Gastroesophageal sphincter (tissue), 3 donors: ENCODE data around the gene AGAP3.

Experiments used
- CTCF ChIP-seq, 4 experiments: fragments of 200-600 bp in 2 of 4; fragments of 450-650 bp in 2 of 4; sonication (generic) in 1 of 4; IDR thresholded peaks; one replicate each; pipeline ENCODE4 v1.5.1; 2017 to 2019; ENCODE audit warnings: antibody characterized with exemption in 4 of 4, mild to moderate bottlenecking in 2 of 4, moderate library complexity in 2 of 4
- EP300 ChIP-seq: sonication (generic); formaldehyde crosslinking; IDR thresholded peaks from one replicate; pipeline ENCODE4 v1.6.1; 2017; ENCODE audit warnings: antibody characterized with exemption, mild to moderate bottlenecking

DNA sequence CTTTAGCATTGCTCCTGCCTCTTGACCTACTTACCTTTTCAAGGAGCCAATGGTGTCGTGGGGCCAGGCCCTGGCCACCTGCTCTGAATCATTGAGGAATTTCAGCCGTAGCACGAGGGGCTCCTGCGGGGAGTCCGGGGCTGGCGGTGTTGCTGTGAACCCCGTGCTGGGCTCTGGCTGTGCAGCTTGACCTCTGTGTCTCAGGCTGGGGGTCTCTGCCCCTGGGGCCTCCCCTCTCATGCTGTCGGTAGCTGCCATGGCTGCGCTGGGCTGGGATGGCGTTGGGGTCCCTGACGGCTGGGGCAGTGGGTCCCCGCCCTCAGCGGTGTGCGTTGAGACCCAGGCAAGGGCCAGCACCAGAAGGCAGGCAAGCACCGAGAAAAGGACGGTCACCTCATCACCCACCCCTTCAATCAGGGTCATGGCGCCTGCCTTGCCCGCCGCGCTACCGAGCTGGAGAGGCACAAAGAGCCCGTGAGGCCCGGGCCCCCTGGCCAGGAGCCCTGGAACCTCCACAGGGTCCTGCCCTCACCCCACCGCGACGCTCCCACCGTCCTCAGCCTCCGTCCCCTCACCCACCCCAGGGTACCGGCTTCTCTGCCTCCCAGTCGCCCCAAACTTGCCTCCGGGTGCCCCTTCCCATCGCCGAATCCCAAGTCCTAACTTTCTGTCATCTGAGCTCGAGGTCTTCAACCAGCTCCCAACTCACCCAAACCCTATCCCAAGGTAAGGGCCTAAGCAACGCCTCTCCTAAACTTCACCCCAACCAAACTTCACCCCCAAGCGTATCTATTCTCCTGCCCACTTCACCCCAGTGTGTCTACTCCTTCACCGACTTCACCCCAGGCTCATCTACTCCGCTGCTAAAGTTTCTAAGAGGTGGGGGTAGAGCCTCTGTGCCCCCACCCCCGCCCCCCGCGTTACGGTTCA is 3.9 kb upstream of the AGAP3 start:
- no peak for TF ChIP-seq CTCF (IDR thresholded peaks at IDR 0.05)
- TF ChIP-seq EP300 = no peak
